Spinal cord (tissue), 10 donors: ENCODE data around the gene CAMSAP3. TPM values are rescaled to one million over a fixed set of nuclear protein-coding genes. Genes with fewer than 3 reads are reported as not detected.

Experiments used
- DNase-seq, 6 donors: peaks; one replicate each; pipeline versions ENCODE4 v3.0.0 to v3.0.0-alpha.2; 2013 to 2015; ENCODE audit warnings: low spot score in 6 of 6, low read depth in 4 of 6
- H3K27ac ChIP-seq: one replicate; pipeline ENCODE4 v1.5.1; 2013; ENCODE audit warnings: low read depth, low read length, control low read depth
- H3K27me3 ChIP-seq: one replicate; pipeline ENCODE4 v1.6.1; 2013; ENCODE audit warnings: low read length; ENCODE audit not compliant: control insufficient read depth, insufficient read depth
- H3K36me3 ChIP-seq: one replicate; pipeline ENCODE4 v1.6.1; 2013; ENCODE audit warnings: low read length; ENCODE audit not compliant: control insufficient read depth, insufficient read depth
- H3K4me1 ChIP-seq: one replicate; pipeline ENCODE4 v1.6.1; 2013; ENCODE audit warnings: low read length; ENCODE audit not compliant: control insufficient read depth, insufficient read depth
- H3K4me3 ChIP-seq: one replicate; pipeline ENCODE4 v1.5.1; 2013; ENCODE audit warnings: low read depth, low read length, control low read depth
- H3K9me3 ChIP-seq: one replicate; pipeline ENCODE4 v1.6.1; 2013; ENCODE audit warnings: low read length; ENCODE audit not compliant: control insufficient read depth, insufficient read depth
- WGBS: methylation state at CpG from one replicate; pipeline ENCODE4 v1.1.5; 2013; ENCODE audit warnings: missing lambda C conversion rate; ENCODE audit not compliant: insufficient coverage; 5-methylcytosine and 5-hydroxymethylcytosine counted together
- polyA plus RNA-seq, 2 donors: library from polyadenylated mRNA; unstranded; fragments of 120-200 nt; gene quantifications; one replicate each; pipeline ENCODE4 v1.2.1, GENCODE V29; 2013; ENCODE audit not compliant: insufficient read length in 2 of 2
- total RNA-seq, 2 donors: library from RNA; depleted of rRNA in 1 of 2; stranded (reverse); fragments of 120-200 nt in 1 of 2; fragments of >200 nt in 1 of 2; gene quantifications; one replicate each; pipeline versions ENCODE4 v1.2.3 to v1.2.4, GENCODE V29; 2013 to 2014
- donor health status: healthy.

Gene CAMSAP3
- total and polyA plus RNA-seq, 4 donors, result 4.9 to 45.8 (median 24.7) TPM

DNA sequence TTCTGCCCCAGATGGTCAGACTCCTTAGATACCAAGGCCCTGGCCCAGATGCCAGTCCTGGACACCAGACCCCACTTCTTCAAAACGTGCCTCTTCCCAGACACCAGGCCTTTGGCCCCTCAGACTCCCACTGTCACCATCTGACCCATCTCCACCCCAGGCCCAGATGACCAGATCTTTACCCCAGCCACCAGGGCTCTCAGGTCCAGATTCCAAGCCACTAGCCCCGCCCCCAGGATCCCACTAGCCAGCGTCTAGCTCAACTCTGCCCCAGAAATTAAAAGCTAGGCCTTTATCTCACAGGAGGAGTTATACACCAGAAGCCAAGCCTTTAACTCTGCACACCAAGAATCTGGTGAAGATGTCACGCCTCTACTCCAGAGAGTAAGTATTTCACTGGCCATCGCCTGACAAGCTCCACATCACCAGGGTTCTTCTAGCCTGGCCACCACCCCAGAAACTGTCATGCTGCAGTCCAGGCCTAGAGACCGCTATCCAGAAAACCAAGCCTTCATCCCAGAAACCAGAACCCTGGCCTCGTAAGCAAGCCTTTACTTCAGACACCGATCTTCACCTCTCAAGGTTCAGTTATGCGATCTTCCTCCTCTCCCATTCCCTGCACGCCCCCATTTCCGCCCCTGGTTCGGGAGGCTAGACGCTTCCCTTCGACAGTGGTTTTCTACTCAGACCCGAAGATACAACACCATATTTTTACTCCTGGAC lies 33.1 kb downstream of the CAMSAP3 start:
- Histone ChIP-seq H3K9me3 (no peaks in the 10 kb centered on the region), H3K36me3 (peaks cover 67% of the 10 kb centered on the region), H3K27me3 (no peaks in the 10 kb centered on the region), H3K27ac (peak overlapping the region; percentile 29), H3K4me1 (peaks cover 36% of the 10 kb centered on the region), H3K4me3 (peak overlapping the region; percentile 92)
- WGBS, result 6% methylated on average over 15 of the region's 15 CpGs
- DNase-seq, result peak in 1 of 6 donors; percentile 13

DNA sequence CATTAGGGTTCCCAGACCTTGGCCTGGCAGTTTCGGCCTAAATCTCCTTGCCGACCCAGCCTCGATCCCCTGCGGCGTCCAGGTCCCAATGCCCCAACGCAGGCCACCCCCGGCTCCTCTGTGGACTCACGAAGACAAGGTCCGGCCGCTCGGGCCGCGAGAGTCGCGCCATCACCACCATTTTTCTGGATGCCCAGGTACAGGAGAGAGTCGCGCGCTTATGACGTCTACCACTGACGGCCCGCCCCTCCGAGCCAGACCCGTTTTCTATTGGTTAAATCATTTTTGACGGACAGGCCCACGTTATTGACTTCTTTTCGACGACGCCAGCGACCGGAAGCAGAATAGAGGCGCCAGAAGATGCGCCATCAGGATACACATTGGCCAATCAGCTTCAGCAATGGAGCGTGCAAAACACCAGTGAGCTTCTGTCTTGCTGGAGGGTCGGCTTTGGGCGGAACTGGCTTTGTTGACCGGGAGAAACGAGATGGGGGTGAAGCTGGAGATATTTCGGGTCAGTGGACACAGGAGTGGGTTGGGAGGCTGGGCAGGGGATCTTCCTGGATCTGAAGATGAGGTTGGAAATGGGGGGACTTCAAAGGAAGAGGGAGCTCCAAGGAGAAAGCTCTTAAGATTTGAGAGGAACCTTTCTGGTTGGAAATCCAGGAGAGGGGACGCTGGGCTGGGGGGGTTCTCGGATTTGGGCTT lies 33.8 kb downstream of the CAMSAP3 start, which contains the start of the genes PET100 and XAB2:
Gene PET100, plus strand, starts transcription at position 447 of the 708 bp plus-strand sequence. Its CDS starts 41 bp downstream, at position 488.
Gene XAB2, minus strand, starts transcription at position 199 of the 708 bp plus-strand sequence. Its CDS starts 18 bp downstream, at position 181.
- Histone ChIP-seq H3K9me3 (no peaks in the 10 kb centered on the region), H3K4me1 (peaks cover 36% of the 10 kb centered on the region), H3K36me3 (peaks cover 59% of the 10 kb centered on the region), H3K27ac (peak within 1 kb of the TSS; percentile 29), H3K4me3 (peak within 1 kb of the TSS; percentile 92), H3K27me3 (no peaks in the 10 kb centered on the region)
- DNase-seq, result peak; percentile 97 to 100 (median 98)
- WGBS, result under 1% methylated on average over 40 of the region's 40 CpGs

DNA sequence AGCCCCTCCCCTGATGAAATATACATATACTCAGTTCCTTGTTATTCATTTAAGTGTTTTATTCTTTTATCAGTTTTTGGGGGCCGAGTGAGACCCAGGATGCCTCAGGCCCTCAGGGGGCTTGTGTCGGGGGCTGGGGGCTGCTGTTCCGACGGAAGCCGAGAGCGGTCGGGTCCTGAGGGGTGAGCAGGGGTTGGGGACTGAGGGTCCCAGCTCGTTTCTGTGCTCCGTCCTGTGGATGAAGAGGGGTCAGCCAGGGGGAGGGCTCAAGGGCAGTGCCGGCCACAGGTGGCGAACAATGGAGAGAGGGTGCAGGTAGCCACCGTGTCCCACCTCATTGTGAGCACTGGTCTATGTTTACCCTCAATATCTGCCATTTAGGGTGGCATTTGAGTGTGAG lies 35.9 kb downstream of the CAMSAP3 start:
- WGBS, result 93% methylated on average over 12 of the region's 12 CpGs
- Histone ChIP-seq H3K4me1 (peaks cover 36% of the 10 kb centered on the region), H3K27ac (no peak overlapping the region), H3K27me3 (peaks cover 9% of the 10 kb centered on the region), H3K9me3 (no peaks in the 10 kb centered on the region), H3K36me3 (peaks cover 39% of the 10 kb centered on the region), H3K4me3 (no peak overlapping the region)
- DNase-seq, result no peak

DNA sequence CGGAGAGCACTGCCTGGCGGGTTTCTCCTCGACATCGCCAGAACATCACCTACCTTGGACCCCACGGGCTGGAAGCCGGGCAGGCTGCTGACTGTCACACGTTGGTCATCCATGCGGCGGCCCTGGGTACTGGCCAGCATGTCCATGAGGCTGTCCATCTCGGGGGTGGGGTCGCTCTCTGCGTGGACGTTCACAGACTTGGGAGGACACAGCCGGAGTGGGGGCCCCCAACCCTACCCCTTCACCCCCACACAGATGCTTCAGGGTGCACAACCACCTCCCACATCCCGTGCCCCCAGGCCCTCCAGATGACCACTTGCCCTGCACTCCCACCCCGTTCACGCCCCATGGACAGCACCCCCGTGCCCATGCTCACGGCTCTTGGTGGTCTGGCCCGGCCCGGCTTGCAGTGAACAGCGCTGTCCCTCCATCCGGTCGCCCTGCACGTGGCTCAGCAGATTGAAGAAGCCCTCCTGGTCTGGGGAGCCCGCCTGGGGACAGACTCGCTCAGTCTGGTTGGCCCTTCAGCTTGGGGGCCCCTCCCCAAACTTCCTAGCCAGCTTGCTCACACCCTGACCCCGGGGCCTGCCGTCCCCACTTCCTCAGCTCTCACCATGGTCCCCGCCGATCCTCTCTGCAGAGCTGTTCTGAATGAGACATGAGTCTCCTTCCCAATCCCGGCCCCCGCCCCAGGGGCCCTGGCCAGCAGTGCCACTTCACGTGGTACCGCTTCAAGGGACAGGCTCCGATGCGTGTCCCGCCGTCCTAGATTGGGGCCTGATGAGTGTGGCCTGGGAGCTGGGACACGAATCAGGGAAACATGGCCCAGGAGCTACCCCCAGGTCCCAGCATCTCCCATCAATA lies 36.9 kb downstream of the CAMSAP3 start:
- H3K4me3 ChIP-seq, result no peak overlapping the region

DNA sequence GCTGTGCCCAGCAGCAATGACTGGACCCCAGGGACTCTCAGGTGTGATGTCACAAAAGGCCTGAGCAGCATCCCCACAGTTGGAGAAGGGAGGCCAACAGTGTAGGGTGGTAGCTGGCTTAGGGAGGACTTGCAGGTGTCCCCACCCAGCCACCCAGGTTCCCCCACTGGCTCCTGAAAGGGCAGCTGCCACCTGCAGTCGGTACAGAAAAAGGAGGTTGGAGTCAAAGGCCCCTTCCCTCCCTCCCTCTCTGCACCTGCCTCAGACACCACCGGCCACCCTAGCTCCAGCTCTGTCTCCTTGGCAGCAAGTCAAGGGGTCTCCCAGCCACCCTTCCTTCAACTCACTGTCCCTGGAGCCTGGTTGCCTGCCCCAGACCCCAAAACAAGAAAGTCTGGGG lies 38.0 kb downstream of the CAMSAP3 start, which contains the start of gene PCP2:
Gene PCP2, minus strand, starts transcription at position 22 of the 400 bp plus-strand sequence. CDS start 262 bp downstream, outside the sequence.
- Histone ChIP-seq H3K4me1 (peaks cover 23% of the 10 kb centered on the region), H3K4me3 (no peak within 1 kb of the TSS), H3K9me3 (no peaks in the 10 kb centered on the region), H3K36me3 (peaks cover 22% of the 10 kb centered on the region), H3K27me3 (peaks cover 22% of the 10 kb centered on the region), H3K27ac (no peak within 1 kb of the TSS)
- no peak for DNase-seq
- 55% methylated on average over 2 of the region's 2 CpGs for WGBS

More for the DNA sequence above, 36.9 kb downstream of the CAMSAP3 start:
- peaks cover 29% of the 10 kb centered on the region for H3K36me3 ChIP-seq
- H3K4me1 ChIP-seq, result peaks cover 34% of the 10 kb centered on the region
- no peak for DNase-seq
- WGBS, result 92% methylated on average over 39 of the region's 40 CpGs
- peaks cover 18% of the 10 kb centered on the region for H3K27me3 ChIP-seq
- no peaks in the 10 kb centered on the region for H3K9me3 ChIP-seq
- H3K27ac ChIP-seq, result no peak overlapping the region

DNA sequence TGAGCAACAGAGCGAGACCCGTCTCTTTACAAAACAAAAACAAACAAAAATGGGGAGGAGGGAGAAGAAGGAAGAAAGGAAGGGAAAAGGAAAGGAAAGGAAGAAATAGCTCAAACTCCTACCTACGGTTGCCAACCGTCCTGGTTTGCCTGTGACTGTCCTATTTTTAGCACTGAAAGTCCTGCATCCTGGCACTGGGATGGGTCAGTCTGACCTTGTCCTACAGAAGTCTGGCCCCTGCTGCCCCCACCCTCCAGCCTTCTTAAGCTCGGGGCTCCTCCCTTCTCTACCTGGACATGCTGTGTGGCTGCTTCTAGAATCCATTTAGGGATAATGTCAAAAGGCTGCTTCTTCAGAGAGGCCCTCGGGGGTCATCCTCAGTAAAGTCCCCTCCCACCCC lies 40.0 kb downstream of the CAMSAP3 start:
- H3K4me1 ChIP-seq, result peaks cover 8% of the 10 kb centered on the region
- peaks cover 22% of the 10 kb centered on the region for H3K36me3 ChIP-seq
- peaks cover 22% of the 10 kb centered on the region for H3K27me3 ChIP-seq
- H3K4me3 ChIP-seq, result no peak overlapping the region
- no peak for DNase-seq
- no peak overlapping the region for H3K27ac ChIP-seq
- 63% methylated on average over 4 of the region's 6 CpGs for WGBS
- no peaks in the 10 kb centered on the region for H3K9me3 ChIP-seq

DNA sequence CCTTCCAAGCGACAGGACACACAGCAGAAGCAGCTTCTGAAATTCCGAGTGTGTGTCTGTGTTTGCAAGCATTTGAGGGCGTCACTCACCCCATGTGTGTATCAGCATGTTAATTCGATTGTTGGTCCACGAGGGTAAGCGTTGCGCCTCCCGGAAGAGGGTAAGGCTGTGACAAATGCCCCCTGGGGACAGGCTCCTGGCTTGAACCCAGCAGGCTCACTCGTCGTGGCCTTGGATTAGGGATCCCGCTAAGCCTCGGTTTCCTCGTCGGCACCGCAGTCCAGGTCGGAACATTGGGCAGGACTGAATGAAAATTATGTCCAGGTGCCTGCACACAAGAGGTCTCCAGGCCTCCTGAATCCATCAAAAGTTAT lies 40.6 kb downstream of the CAMSAP3 start:
- Histone ChIP-seq H3K27ac (no peak overlapping the region), H3K9me3 (no peaks in the 10 kb centered on the region), H3K36me3 (peaks cover 20% of the 10 kb centered on the region), H3K4me1 (peaks cover 4% of the 10 kb centered on the region), H3K4me3 (no peak overlapping the region), H3K27me3 (peaks cover 22% of the 10 kb centered on the region)
- WGBS, result 67% methylated on average over 16 of the region's 16 CpGs
- no peak for DNase-seq

DNA sequence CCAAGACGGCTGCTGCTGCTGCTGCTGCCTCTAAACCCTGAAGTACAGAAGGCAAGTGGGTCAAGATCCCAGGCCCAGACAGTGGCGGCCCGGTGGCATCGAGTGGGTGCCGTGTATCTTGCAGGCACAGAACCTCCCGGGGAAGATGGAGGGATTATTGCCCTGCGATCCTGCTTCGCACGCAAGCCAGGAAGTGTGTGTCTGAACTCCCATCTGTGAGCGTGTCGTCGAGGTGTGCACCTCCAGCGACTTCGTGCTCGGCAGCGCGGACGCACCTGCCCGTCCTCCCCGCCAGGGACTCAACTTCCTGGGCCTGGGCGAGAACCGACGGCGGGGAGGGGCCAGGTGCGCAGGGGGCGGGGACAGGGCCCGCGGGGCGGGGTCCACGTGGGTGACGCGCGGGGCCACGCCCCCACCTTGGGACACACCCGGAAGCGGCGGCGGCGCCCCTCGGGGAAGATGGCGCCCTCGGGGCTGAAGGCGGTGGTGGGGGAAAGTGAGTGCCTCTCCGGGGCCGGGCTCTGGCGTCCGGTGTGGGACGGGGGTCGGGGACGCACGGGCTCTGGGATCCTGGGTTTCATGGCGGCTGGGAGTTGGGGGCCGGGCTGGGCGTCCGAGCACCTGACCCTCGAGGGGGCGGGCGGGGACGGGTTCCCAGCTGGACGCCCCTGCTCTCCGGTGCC lies 41.2 kb downstream of the CAMSAP3 start, which contains the start of gene STXBP2:
Gene STXBP2, plus strand, starts transcription at position 420 of the 683 bp plus-strand sequence. Its CDS starts 40 bp downstream, at position 460.
- no peak within 1 kb of the TSS for H3K27ac ChIP-seq
- no peaks in the 10 kb centered on the region for H3K9me3 ChIP-seq
- H3K36me3 ChIP-seq, result peaks cover 15% of the 10 kb centered on the region
- 8% methylated on average over 57 of the region's 61 CpGs for WGBS
- no peaks in the 10 kb centered on the region for H3K4me1 ChIP-seq
- H3K27me3 ChIP-seq, result peaks cover 22% of the 10 kb centered on the region
- no peak within 1 kb of the TSS for H3K4me3 ChIP-seq
- DNase-seq, result no peak
